HG02763 (cell line): ENCODE data around the gene MOB4.
A peak's percentile ranks its signal among the peaks of the same experiment; 100 is the strongest.
"Not testable (repeated sequence)": the region's sequence is repeated elsewhere in the genome, so short reads cannot be mapped to it uniquely, and the experiment has no call there.

Experiments used
- ATAC-seq: cut with Tn5 transposase; IDR thresholded peaks from one replicate; pipeline ENCODE4 v1.9.1; 2021; ENCODE audit warnings: mild to moderate bottlenecking, moderate library complexity; ENCODE audit not compliant: unreplicated experiment

Gene MOB4

DNA sequence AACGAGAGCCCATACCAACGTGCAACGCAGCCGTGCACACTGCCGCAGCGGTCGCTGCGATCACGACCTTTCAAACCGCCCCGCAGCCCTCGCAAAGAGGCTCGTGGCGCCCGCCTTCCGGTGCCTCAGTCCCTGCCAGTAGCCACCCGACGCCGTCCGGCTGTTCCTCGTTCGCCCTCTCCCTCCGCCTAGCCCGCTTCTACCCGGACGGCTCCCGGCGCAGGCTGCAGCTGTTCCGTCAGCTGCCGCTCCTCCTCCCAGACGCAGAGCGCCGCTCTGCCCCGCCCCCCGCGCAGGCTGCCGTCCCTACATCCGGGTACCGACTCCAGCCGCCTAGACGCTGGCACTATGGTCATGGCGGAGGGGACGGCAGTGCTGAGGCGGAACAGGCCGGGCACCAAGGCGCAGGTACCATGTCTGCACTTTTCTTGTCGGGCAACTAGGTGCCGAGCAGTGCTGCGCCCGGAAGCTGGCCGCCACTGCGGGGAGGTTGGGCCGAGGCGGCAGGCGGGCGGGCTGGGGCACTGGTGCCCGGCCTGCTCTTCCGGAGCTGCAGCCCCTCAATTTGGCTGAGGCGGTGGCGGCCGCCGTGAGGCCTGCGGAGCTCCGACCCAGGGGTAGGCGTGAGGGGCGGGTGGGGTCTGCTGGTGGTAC lies at the start of gene MOB4:
TSS of gene MOB4 (plus strand) at position 328 of the 654 bp plus-strand sequence. CDS start at position 349, 21 bp downstream.
- peak; percentile 91 for ATAC-seq

DNA sequence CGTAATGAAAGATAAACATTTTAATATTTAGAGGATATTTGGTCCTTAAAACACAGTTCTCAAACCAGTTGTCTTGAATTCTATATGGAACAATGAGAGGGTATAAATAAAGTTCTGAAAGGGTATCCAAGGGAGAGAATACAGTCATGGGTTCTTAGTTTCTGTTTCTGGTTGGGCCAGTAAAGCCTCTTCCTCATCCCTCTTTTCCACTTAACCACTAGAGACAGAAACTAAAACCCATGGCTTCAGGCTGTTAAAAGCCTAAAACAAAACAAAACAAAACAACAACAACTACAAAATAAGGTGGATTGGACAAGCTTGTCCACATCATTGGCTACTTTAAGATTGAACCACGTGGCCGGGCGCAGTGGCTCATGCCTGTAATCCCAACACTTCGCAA lies 43.7 kb upstream of the MOB4 start:
- no peak for ATAC-seq

DNA sequence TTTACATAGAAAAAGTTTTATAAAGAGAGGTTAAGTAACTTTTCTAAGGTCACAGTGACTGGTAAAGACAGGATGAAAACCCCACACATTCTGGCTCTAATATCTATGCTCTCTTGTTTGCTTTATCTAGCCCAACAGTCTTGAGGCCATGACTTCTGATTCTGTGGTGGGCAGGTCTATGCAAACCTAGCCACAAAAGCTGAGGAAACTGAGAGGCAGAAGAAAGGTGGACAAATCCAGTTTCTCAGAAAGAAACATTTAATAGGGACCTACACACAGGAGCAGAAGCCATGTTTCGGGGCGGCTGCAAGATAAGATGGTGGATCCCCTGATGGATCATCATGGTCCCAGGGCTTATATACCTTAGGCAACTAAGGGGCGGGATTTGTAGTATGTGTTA lies 38.1 kb upstream of the MOB4 start:
- no peak for ATAC-seq

DNA sequence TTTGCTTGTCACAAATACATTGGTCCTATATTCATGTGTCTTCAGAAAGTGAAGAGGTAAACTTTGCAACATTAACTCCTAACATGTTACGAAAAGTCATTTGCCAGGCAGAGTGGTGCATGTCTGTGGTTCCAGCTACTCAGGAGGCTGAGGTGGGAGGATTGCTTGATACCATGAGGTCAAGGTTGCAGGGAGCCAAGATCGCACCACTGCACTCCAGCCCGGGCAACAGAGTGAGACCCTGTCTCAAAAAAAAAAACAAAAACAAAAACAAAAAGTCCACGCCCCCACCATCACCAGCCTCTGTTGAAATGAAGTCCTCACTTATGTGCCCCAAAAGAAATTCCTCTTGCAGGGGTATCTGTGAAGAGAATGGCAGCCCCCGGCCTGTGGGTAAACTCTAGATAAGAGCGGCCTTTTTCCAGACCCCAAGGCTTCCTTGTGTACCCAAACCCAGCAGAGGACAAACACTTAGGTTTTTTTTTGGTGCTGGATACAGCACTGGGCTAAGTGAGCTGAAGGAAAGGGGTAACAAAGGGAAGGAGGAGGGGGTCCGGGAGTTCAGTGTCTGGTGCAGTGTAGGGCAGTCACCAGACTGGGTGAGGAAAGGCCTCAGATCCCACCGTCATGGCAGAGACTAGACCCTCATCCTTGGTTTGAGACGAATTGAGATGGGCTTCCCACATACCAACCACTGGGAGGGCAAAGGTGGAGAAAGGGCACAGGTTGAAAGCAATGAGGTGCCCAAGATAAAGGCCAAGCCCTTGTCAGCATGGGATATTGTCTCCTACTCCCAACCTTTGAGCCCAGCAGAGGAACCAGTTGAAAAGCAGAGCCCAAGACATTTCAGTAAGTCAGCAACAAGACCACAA lies 35.5 kb upstream of the MOB4 start:
- ATAC-seq = no peak

DNA sequence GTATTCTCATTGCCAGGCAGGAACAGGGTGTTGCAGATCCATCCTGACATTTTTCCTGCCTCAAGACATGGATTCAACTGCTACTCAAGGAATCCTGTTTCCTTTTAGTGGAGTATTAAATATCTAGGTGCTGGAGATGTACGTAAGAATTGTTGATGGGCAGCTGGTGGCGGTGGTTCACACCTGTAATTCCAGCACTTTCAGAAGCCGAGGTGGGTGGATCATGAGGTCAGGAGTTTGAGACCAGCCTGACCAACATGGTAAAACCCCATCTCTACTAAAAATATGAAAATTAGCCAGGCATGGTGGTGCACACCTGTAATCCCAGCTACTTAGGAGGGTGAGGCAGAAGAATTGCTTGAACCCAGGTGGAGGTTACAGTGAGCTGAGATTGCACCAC lies 31.6 kb upstream of the MOB4 start:
- not testable (repeated sequence) for ATAC-seq

DNA sequence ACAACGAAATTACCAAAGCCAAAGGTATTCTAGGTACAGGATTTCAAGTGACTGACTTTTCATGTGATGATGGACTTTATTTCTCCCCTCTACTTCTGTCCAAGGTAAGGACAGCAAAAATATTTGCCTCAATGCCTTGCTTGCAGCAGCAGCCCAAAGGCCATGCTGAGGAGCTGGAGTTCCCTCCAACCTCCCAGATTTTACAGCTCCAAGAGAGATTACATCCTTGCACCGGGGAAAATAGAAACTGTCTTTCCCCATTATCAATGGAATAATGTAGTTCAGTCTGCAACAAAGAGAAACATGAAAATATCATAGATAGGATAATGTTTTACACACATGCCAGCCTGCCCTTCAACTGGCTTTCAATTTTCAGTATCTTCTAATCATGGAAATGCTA lies 29.7 kb upstream of the MOB4 start:
- no peak for ATAC-seq

DNA sequence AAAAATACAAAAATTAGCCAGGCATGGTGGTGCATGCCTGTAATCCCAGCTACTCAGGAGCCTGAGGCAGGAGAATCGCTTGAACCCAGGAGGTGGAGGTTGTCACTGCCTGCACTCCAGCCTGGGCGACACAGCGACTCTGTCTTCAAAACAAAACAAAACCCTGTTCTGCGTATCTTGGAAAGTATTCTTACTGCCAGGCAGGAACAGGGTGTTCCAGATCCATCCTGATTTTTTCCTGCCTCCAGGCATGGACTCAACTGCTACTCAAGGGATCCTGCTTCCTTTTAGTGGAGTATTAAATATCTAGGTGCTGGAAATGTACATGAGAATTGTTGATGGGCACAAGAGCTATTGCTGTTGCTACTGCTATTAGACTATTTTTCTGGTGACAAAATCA lies 28.5 kb upstream of the MOB4 start:
- ATAC-seq = no peak

DNA sequence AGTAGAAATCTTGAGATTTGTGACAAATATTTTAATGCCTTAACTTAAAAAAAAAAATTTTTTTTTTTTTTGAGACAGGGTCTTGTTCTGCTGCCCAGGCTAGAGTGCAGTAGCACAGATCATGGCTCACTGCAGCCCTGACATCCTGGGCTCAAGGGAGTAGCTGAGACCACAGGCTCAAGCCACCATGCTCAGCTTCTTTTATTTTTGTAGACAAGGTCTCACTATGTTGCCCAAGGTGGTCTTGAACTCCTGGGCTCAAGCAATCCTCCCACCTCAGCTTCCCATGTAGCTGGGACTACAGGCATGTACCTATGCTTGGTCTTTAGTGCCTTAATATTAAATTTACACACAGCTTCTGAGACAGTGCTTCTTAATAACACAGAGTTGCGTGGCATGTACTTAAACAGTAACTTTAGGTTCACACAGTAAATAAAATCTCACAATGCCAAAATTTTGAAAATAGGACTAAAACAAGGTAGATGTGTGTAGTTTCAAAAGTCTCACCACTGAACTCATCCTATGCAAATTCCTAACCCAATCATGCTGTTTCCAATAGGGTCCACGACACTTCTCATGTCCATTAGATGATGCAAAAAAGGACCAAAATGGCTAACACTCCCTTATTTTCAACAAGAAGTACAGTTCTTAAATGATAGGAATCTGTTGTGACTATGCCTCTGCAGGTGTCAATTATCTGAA lies 20.3 kb upstream of the MOB4 start:
- no peak for ATAC-seq

DNA sequence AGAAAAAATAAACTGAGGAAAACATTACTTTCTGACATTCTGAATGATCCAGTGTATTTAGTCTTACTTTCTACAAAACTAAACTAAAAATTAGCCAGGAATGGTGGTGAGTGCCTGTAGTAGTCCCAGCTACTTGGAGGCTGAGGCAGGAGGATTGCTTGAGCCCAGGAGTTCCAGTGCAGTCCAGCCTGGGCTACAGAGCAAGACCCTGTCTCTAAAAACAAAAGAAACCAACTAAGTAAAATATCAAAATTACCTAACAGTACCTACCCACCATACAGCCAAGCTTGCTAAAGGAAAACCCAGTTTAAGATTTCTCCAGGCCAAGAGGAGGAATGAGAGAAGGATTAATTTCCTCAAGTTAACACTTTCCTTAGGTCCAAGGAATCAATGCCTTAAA lies 19.2 kb upstream of the MOB4 start:
- no peak for ATAC-seq

DNA sequence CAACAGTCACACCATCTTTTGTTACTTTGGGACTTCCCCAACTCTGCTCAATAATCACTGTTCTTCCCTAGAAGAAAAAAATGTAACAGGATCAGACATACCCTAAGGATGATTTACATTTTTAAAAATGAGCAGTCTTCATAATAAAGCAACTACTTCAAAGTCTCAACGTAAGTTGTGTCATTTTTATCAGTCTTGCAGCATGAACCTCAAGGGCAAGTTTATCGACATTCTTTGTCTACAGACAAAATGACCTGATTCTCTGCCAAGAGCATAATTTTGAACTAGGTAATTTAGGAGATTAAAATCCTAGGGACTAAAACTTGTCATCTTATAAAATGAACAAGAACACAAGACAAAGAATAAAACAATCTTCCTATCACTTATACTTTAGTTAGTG lies 18.5 kb upstream of the MOB4 start:
- ATAC-seq = no peak

DNA sequence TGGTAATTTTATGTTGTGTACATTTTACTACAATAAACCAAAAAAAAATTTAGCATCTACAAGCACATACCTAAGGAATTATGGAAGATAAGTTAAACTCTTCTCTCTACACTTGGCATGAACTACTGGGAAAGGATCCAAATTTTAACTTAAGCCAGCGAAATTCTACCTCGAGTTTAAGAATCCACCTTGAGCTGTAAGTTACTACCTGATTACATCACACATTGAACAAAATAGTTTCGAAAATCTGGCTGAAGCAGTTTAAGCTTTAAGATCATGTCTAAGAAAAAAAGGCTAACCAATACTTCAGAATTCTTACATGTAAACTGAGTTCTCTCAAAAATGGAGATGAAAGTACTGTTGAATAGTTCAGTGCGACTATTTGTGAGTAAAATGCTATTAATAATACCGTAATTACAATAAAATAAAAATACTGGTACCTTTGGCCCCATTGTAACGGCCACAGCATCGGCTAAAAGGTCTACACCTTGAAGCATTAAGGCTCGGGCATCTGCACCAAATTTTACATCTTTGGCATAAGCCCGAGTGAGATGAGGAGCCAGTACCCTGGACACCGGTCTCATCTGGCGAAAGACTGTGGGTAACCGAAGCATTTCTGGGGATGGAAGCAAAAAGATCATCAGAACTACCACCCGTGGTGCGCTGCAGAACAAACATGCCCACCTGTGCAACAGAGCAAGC lies 17.5 kb upstream of the MOB4 start:
- ATAC-seq = no peak

DNA sequence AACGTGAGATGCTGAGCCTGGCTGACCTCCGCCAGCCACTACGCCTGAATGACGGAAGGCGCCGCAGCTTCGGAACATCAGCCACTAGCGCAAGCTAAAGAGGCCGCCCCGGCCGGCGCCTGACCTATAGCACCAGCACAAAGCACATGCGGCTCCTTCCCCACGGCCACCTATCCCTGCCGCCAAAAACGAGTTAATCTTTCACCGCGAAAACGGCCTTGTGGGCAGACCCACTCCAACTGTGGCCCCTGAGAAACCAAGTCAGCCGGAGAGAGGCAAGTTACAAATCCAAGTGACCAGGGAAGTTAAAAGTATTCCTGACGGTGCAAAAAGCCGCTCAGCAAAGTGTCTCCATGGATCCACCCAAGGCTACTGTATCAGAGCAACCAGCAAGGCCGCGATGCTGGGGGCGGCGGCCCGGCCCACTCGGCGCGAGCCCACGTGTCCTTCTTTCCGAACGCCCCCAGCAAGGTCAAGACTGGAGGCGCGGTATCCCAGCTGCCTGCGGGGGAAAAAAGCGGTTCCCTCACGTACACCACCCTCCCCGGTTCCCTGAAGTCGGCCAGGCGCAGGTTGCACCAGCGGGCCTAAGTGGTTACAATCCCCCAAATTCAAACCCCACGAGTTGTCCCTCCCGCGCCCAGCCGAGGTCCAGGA lies 16.8 kb upstream of the MOB4 start:
- ATAC-seq = peak; percentile 22

DNA sequence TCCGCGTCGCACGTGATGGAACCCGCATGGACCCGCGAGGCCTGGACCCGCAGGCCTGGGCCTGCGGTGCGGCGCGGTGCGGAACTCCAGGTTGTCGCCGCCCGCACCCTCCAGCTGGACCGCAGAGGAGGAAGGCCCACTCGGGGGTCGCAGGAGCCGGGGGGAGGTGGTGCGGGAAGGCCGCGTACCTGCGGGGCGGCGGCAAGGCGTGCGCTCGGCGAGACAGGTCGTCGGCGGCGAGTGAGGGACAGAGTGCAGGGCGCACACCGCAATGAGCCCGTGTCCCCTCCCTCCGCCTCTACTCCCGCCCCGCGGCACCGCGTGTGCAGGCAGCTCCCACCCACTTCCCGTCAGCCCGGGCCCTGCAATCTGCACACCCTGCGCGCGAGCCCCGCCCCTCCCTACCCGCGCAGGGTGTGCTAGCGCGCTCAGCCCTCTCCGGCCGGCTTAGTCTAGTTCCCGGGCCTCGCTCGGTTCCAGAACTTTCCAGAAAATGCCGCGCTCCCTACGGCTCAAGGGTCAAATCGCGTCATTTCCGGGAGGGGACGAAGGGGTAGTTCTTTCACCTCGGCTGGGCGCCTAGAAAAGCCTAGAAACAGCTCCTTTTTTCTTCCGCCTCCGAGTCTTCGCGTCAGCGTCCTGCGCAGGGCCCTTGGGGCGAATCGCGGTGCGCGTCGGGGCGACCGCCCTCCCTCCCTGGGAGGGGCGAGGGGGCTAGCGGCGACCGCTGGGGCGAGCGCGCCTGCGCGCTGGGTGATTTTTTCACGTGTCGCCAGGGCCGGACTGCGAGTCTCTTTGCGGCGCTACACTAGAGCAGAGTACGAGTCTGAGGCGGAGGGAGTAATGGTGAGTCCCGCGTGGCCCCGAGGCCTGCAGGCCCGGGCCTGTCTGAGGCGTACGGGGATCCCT lies 16.0 kb upstream of the MOB4 start, which contains the start of the genes HSPD1 and HSPE1:
TSS of gene HSPD1 (minus strand) at position 247 of the 909 bp plus-strand sequence. CDS start 992 bp downstream, outside the sequence.
TSS of gene HSPE1 (plus strand) at position 786 of the 909 bp plus-strand sequence. CDS start at position 844, 58 bp downstream.
- ATAC-seq = peak; percentile 81

DNA sequence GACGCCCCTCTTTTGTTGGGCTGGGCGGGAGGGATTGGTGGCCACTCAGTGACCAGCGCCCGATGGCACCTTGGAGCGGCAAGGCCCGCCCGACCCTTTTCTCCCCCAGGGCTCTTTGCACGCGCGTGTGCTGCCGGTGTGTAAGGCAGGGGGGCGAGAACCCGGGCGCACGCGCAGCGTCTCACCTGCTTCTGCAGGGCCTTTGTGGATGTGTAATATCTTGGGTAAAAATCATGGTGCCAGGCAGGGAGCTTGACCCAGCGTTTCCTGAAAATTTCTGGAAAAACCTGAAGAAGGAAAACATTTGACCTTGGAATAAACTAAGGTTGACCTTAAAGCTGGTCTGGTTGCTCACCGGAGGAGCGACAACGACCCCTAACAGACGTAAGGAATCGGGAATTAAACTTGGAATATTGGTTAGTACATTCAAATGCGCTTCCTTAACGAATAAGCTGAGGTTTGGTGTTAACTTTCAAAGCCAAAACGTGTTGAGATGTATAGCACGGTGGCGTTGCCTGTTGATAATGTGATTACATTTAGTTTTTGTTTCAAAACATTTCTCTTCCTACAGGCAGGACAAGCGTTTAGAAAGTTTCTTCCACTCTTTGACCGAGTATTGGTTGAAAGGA lies 15.2 kb upstream of the MOB4 start:
- ATAC-seq = peak; percentile 8

DNA sequence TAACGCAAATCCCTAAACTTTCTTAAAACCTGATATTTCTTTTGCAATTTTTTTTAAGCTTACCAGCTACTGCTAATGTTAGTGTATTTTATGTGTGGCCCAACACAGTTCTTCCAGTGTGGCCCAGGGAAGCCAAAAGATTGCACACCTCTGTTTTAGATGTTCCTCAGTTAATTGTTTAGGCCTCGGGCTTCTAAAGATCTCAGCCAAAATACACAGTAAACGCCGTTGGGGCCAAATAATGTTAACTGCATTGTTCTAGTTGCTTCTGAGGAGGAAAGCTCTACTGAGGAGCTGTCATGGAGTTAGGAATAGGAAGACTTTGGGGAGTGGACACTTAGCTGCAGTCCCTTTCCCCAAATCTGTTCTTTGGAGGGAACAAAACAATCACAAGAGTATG lies 13.7 kb upstream of the MOB4 start:
- ATAC-seq = no peak

DNA sequence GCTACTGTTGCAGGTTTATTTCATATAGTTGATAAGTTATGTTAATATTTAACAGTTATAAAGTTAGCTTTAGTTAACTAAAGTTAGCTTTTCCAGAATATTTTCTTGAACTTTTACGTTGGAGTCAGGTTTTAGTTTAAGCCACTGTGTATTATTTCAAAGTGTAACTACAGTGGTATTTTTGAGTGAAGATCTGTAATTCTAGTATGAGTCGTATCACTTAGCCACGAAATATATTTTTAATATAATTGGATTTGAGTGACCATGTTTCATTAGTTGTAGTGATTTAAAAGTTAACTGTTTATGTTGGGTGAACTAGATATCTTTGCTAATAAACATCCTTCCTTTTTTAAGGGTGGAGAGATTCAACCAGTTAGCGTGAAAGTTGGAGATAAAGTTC lies 13.2 kb upstream of the MOB4 start:
- ATAC-seq = no peak

DNA sequence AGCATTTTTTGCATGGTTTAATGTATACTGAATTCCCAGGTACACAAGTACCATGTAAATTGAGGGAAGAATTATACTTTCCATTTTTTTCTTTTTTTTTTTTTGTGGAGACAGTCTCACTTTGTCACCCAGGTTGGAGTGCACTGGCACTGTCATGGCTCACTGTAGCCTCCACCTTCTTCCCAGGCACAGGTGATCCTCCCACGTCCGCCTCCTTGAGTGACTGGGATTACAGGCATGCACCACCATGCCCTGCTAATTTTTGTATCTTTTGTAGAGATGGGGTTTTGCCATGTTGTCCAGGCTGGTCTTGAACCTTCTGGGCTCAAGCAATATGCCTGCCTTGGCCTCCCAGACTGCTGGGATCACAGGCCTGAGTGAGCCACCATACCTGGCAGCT lies 11.9 kb upstream of the MOB4 start:
- ATAC-seq = no peak

DNA sequence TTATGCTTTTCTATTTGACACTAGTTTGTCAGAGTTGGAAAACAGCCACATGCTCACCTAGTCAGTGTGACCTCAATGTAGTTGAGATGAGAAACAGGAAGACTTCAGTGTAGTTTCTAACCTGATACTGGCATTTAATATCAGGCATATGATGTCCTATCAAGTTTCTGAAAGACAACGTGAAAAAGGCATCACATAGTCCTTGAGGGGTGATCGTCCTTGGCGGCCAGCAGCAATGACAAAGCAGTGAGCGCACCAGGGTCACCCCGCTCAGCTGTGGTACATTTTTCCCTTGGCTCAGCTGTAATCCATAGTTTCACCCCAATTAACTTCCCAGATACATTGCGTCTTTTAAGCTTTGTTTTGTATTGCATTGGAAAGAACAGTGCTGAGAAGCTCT lies 11.4 kb upstream of the MOB4 start:
- ATAC-seq = no peak

DNA sequence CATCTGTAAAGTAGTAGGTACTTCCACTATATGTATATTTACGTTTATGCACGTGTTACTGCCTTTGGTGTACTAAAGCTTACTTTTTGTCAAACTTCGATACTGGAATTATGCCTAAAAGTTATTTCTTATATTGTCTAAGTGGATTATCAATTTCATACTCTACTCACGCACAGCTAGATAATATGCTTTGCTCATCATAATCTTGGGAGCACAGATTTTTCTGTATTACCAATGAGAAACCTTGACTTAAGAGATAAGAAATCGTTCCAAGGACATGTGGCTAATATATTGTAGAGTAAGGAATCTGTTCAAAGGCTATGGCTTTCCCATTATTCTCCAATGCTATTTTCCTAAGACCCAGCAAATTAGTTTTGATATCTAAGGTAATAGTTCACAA lies 9.2 kb upstream of the MOB4 start:
- no peak for ATAC-seq
